Common myeloid progenitor, CD34-positive (primary cell): Measurements from ENCODE around the gene UBR1.
"Not testable (repeated sequence)": the region's sequence is repeated elsewhere in the genome, so short reads cannot be mapped to it uniquely, and the experiment has no call there.

ENCODE experiments used
- CTCF ChIA-PET: fragments of 350-600 bp; sonication (Branson Sonifier 250); formaldehyde crosslinking; loops from one replicate; lab custom pipeline; 2021; ENCODE audit warnings: antibody characterized with exemption; lab: Charles Lee
- POLR2A ChIA-PET: fragments of 350-600 bp; sonication (Branson Sonifier 250); formaldehyde crosslinking; loops from one replicate; lab custom pipeline; 2021; ENCODE audit warnings: antibody characterized with exemption; lab: Charles Lee
- DNase-seq, 3 donors: peaks; one replicate each; pipeline versions ENCODE4 v3.0.0 to v3.0.0-alpha.2; 2013
- H3K27ac ChIP-seq, 2 experiments: 1 replicate in 1 of 2; 2 replicates in 1 of 2; pipeline ENCODE4 v1.7.0; 2013; ENCODE audit warnings: inconsistent platforms in 2 of 2, low read length in 2 of 2, mild to moderate bottlenecking in 2 of 2, low read depth in 1 of 2, moderate library complexity in 1 of 2; ENCODE audit not compliant: severe bottlenecking in 2 of 2, insufficient read depth in 1 of 2, poor library complexity in 1 of 2
- H3K27me3 ChIP-seq, 5 experiments: replicated peaks in 2 of 5; 1 replicate in 3 of 5; 2 replicates in 2 of 5; pipeline versions ENCODE4 v1.6.1 to v1.7.0; 2013; ENCODE audit warnings: low read length in 4 of 5, mild to moderate bottlenecking in 2 of 5, moderate library complexity in 2 of 5, inconsistent platforms in 1 of 5; ENCODE audit not compliant: insufficient read depth in 5 of 5, control insufficient read depth in 4 of 5
- H3K36me3 ChIP-seq, 4 experiments: 1 replicate in 2 of 4; 2 replicates in 2 of 4; pipeline versions ENCODE4 v1.6.1 to v1.7.0; 2013; ENCODE audit warnings: low read length in 3 of 4, control low read depth in 1 of 4, mild to moderate bottlenecking in 1 of 4; ENCODE audit not compliant: control insufficient read depth in 4 of 4, insufficient read depth in 4 of 4
- H3K4me1 ChIP-seq, 4 experiments: 1 replicate in 3 of 4; 2 replicates in 1 of 4; pipeline versions ENCODE4 v1.6.1 to v1.7.1; 2013; ENCODE audit warnings: low read length in 3 of 4, mild to moderate bottlenecking in 3 of 4, control low read depth in 1 of 4, inconsistent platforms in 1 of 4, moderate library complexity in 1 of 4; ENCODE audit not compliant: control insufficient read depth in 4 of 4, insufficient read depth in 4 of 4; ENCODE audit errors: control extremely low read depth in 1 of 4
- H3K4me3 ChIP-seq, 7 experiments: 1 replicate in 4 of 7; 2 replicates in 3 of 7; pipeline versions ENCODE4 v1.5.1 to v1.7.0; 2013; ENCODE audit warnings: mild to moderate bottlenecking in 7 of 7, low read length in 6 of 7, moderate library complexity in 6 of 7, inconsistent platforms in 2 of 7, low read depth in 2 of 7, control low read depth in 1 of 7; ENCODE audit not compliant: insufficient read depth in 4 of 7, control insufficient read depth in 1 of 7; ENCODE audit errors: extremely low read depth in 1 of 7
- H3K9me3 ChIP-seq, 5 experiments: 1 replicate in 4 of 5; 2 replicates in 1 of 5; pipeline versions ENCODE4 v1.6.1 to v1.7.1; 2013; ENCODE audit warnings: low read length in 4 of 5, mild to moderate bottlenecking in 2 of 5, inconsistent platforms in 1 of 5, low read depth in 1 of 5, moderate library complexity in 1 of 5; ENCODE audit not compliant: control insufficient read depth in 4 of 5, insufficient read depth in 2 of 5; ENCODE audit errors: control extremely low read depth in 1 of 5
- WGBS: methylation state at CpG from one replicate; pipeline ENCODE4 v1.1.5; 2013; ENCODE audit not compliant: insufficient coverage; 5-methylcytosine and 5-hydroxymethylcytosine counted together

The UBR1 gene

GRCh38 chr15:43128174-43128979, 22.5 kb upstream of the UBR1 start:
- H3K9me3 ChIP-seq, H3K27ac ChIP-seq, CTCF ChIA-PET, H3K36me3 ChIP-seq, POLR2A ChIA-PET, H3K27me3 ChIP-seq, H3K4me3 ChIP-seq: not testable (repeated sequence)
- peak in 2 of 3 donors; percentile 29 to 49 for DNase-seq
- H3K4me1 ChIP-seq = peaks cover 0 to 16% (median 6%) of the 10 kb centered on the region in 4 experiments
- 75% methylated on average over 4 of the region's 10 CpGs for WGBS

- H3K27me3 ChIP-seq = no peaks in the 10 kb centered on the region
- ChIA-PET POLR2A (no interaction called here), CTCF (no interaction called here)
- peak in 2 of 3 donors; percentile 50 to 55 for DNase-seq
- H3K4me3 ChIP-seq = no peak overlapping the region
- H3K9me3 ChIP-seq = peaks cover 0 to 2% (median 0%) of the 10 kb centered on the region in 5 experiments
- 7% methylated on average over 2 of the region's 2 CpGs for WGBS
- H3K36me3 ChIP-seq = no peaks in the 10 kb centered on the region
- H3K4me1 ChIP-seq = peaks cover 0 to 16% (median 6%) of the 10 kb centered on the region in 4 experiments
- no peak overlapping the region for H3K27ac ChIP-seq
Measured at GRCh38 chr15:43127752-43128151, 21.9 kb upstream of the UBR1 start.

GRCh38 chr15:43126356-43126755, 20.5 kb upstream of the UBR1 start:
- no peaks in the 10 kb centered on the region for H3K27me3 ChIP-seq
- WGBS = 100% methylated on average over 4 of the region's 6 CpGs
- no peak overlapping the region for H3K27ac ChIP-seq
- ChIA-PET CTCF (no interaction called here), POLR2A (no interaction called here)
- no peak overlapping the region for H3K4me3 ChIP-seq
- H3K36me3 ChIP-seq = no peaks in the 10 kb centered on the region
- H3K4me1 ChIP-seq = peaks cover 0 to 22% (median 9%) of the 10 kb centered on the region in 4 experiments
- H3K9me3 ChIP-seq = peaks cover 0 to 2% (median 0%) of the 10 kb centered on the region in 5 experiments
- DNase-seq = no peak

DNA sequence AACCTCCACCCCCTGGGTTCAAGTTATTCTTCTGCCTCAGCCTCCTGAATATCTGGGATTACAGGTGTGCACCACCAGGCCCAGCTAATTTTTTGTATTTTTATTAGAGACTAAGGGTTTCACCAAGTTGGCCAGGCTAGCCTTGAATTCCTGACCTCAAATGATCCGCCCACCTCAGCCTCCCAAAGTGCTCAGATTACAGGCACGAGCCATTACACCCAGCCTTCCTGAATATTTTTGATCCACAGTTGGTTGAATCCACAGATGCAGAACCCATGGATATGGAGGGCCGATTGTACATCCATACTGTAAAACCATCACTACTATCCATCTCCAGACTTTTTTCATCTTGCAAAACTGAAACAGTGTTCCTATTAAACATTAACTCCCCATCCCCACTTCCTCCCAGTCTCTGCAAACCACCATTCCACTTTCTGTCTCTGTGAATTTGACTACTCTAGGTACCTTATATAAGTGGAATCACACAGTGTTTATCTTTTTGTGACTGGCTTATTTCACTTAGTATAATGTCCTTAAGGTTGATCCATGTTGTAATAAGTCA, 19.3 kb upstream of the UBR1 start:
- no peak overlapping the region for H3K4me3 ChIP-seq
- WGBS = 100% methylated on average over 3 of the region's 3 CpGs
- CTCF ChIA-PET = no interaction called here

DNA sequence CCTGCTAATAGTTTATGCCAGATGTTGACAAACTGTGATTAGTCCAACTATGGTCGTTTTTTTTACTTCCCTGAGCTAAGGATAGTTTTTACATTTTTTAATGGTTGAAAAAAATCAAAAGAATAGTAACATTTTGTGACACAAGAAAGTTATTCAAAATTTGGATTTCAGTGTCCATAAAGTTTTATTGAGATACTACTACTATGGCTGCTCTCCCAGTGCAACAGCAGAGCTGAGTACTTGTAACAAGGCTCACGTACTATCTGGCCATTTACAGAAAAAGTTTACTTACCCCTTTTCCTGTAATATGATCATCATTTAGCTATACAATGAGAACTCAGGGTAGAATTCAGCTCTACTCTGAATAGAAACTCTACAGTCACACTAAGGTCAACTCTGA, 16.0 kb upstream of the UBR1 start:
- H3K4me3 ChIP-seq = peak overlapping the region in 3 of 7 experiments; percentile 73 to 91 (median 90)
- ChIA-PET POLR2A (interaction anchor here (0.7 kb wide), 2 partner anchors 15 to 257 kb away, joined by 3 to 4 read pairs; no protein-coding TSS in a partner anchor), CTCF (interaction anchor here (1.1 to 1.6 kb wide), 3 partner anchors 10 to 15 kb away, joined by 4 to 8 read pairs (median 4); partner anchors contain the start of gene UBR1)
- H3K27me3 ChIP-seq = no peaks in the 10 kb centered on the region
- WGBS = no CpG with 5 or more reads among the region's 2 CpGs
- H3K27ac ChIP-seq = peak overlapping the region in 1 of 2 experiments; percentile 85
- H3K36me3 ChIP-seq = no peaks in the 10 kb centered on the region
- peaks cover 0 to 17% (median 9%) of the 10 kb centered on the region in 4 experiments for H3K4me1 ChIP-seq
- H3K9me3 ChIP-seq = no peaks in the 10 kb centered on the region
- DNase-seq = no peak

More for the DNA sequence above, 19.3 kb upstream of the UBR1 start:
- Histone ChIP-seq H3K27ac (no peak overlapping the region), H3K9me3 (peaks cover 0 to 2% (median 0%) of the 10 kb centered on the region in 5 experiments), H3K4me1 (peaks cover 0 to 22% (median 9%) of the 10 kb centered on the region in 4 experiments), H3K27me3 (no peaks in the 10 kb centered on the region), H3K36me3 (no peaks in the 10 kb centered on the region)
- POLR2A ChIA-PET = no interaction called here
- DNase-seq = no peak

- ChIA-PET POLR2A (interaction anchor here (0.6 kb wide), 1 partner anchor 186 kb away, joined by 4 read pairs; no protein-coding TSS in a partner anchor), CTCF (no interaction called here)
- Histone ChIP-seq H3K4me1 (peaks cover 0 to 17% (median 9%) of the 10 kb centered on the region in 4 experiments), H3K4me3 (no peak overlapping the region), H3K9me3 (no peaks in the 10 kb centered on the region), H3K27me3 (no peaks in the 10 kb centered on the region), H3K36me3 (no peaks in the 10 kb centered on the region), H3K27ac (no peak overlapping the region)
- WGBS = 100% methylated on average over 1 of the region's 2 CpGs
- no peak for DNase-seq
Measured at GRCh38 chr15:43118829-43119228, 13.0 kb upstream of the UBR1 start.

GRCh38 chr15:43118286-43118685, 12.4 kb upstream of the UBR1 start:
- H3K27me3 ChIP-seq = no peaks in the 10 kb centered on the region
- H3K4me1 ChIP-seq = peaks cover 0 to 12% (median 7%) of the 10 kb centered on the region in 4 experiments
- H3K36me3 ChIP-seq = no peaks in the 10 kb centered on the region
- no peak for DNase-seq
- POLR2A ChIA-PET = interaction anchor here (0.6 kb wide), 1 partner anchor 187 kb away, joined by 4 read pairs; no protein-coding TSS in a partner anchor
- no peaks in the 10 kb centered on the region for H3K9me3 ChIP-seq
- no peak overlapping the region for H3K4me3 ChIP-seq
- CTCF ChIA-PET = no interaction called here
- no peak overlapping the region for H3K27ac ChIP-seq
- 80% methylated on average over 1 of the region's 1 CpG for WGBS
